Endodermal cell (in vitro differentiated cells): ENCODE results near the gene RASAL3. TPM values are rescaled to one million over a fixed set of nuclear protein-coding genes. Genes with fewer than 3 reads are reported as not detected.

Source experiments
- DNase-seq: peaks from one replicate; pipeline ENCODE4 v3.0.0-alpha.2; 2017
- H3K27ac ChIP-seq: 2 replicates; pipeline ENCODE4 v1.5.1; 2013; ENCODE audit warnings: mild to moderate bottlenecking, low read depth, low read length, moderate library complexity
- H3K27me3 ChIP-seq: 2 replicates; pipeline ENCODE4 v1.6.1; 2013; ENCODE audit warnings: mild to moderate bottlenecking, low read length, moderate library complexity; ENCODE audit not compliant: insufficient read depth, control insufficient read depth, poor library complexity, severe bottlenecking
- H3K36me3 ChIP-seq: 2 replicates; pipeline ENCODE4 v1.7.0; 2013; ENCODE audit warnings: mild to moderate bottlenecking, low read length, moderate library complexity; ENCODE audit not compliant: control insufficient read depth, insufficient read depth
- H3K4me1 ChIP-seq: one replicate; pipeline ENCODE4 v1.7.0; 2013; ENCODE audit warnings: low read length; ENCODE audit not compliant: control insufficient read depth, insufficient read depth
- H3K4me3 ChIP-seq: 2 replicates; pipeline ENCODE4 v1.5.1; 2013; ENCODE audit warnings: mild to moderate bottlenecking, low read length, moderate library complexity
- H3K9ac ChIP-seq: 2 replicates; pipeline ENCODE4 v1.6.1; 2013; ENCODE audit warnings: mild to moderate bottlenecking, low read length, moderate library complexity; ENCODE audit not compliant: poor library complexity, severe bottlenecking; ENCODE audit errors: extremely low read depth
- H3K9me3 ChIP-seq: 2 replicates; pipeline ENCODE4 v1.6.1; 2013; ENCODE audit warnings: mild to moderate bottlenecking, low read length, moderate library complexity; ENCODE audit not compliant: control insufficient read depth
- H3K27ac Mint-ChIP-seq: 2 replicates; pipeline ENCODE4 v1.8.0; 2020; ENCODE audit warnings: mixed read lengths
- H3K27me3 Mint-ChIP-seq: 2 replicates; pipeline ENCODE4 v1.8.0; 2021; ENCODE audit warnings: mild to moderate bottlenecking, mixed read lengths; ENCODE audit not compliant: insufficient read depth
- H3K36me3 Mint-ChIP-seq: 2 replicates; pipeline ENCODE4 v1.8.0; 2020; ENCODE audit warnings: low read depth, mixed read lengths
- H3K4me1 Mint-ChIP-seq: 2 replicates; pipeline ENCODE4 v1.8.0; 2020; ENCODE audit warnings: mixed read lengths
- H3K4me3 Mint-ChIP-seq: 2 replicates; pipeline ENCODE4 v1.8.0; 2020; ENCODE audit warnings: mild to moderate bottlenecking, moderate library complexity, mixed read lengths
- H3K9me3 Mint-ChIP-seq: 2 replicates; pipeline ENCODE4 v1.8.0; 2020; ENCODE audit warnings: mild to moderate bottlenecking, mixed read lengths
- CTCF ChIP-seq: fragments of 200-600 bp; sonication (generic); conservative IDR thresholded peaks from 2 replicates; pipeline ENCODE4 v1.5.0; 2021; ENCODE audit warnings: antibody characterized with exemption, mild to moderate bottlenecking
- WGBS, 2 experiments: methylation state at CpG; one replicate each; pipeline versions ENCODE4 v1.1.5 to v1.1.7; 2013; ENCODE audit warnings: missing lambda C conversion rate in 2 of 2, mixed read lengths in 1 of 2; ENCODE audit not compliant: insufficient coverage in 1 of 2, insufficient read length in 1 of 2; 5-methylcytosine and 5-hydroxymethylcytosine counted together
- total RNA-seq, 2 donors: library from RNA; stranded (reverse); fragmentation: NEBNext Ultra II Directional in 1 of 2; extraction: Animal tissue kit (Norgen Biotek cat#: 25700) in 1 of 2; gene quantifications; 2 replicates in 1 of 2; 3 replicates in 1 of 2; pipeline ENCODE4 v1.2.1, GENCODE V29; 2021

Gene RASAL3
- total RNA-seq, 2 donors from 2014 or later, result not detected

DNA sequence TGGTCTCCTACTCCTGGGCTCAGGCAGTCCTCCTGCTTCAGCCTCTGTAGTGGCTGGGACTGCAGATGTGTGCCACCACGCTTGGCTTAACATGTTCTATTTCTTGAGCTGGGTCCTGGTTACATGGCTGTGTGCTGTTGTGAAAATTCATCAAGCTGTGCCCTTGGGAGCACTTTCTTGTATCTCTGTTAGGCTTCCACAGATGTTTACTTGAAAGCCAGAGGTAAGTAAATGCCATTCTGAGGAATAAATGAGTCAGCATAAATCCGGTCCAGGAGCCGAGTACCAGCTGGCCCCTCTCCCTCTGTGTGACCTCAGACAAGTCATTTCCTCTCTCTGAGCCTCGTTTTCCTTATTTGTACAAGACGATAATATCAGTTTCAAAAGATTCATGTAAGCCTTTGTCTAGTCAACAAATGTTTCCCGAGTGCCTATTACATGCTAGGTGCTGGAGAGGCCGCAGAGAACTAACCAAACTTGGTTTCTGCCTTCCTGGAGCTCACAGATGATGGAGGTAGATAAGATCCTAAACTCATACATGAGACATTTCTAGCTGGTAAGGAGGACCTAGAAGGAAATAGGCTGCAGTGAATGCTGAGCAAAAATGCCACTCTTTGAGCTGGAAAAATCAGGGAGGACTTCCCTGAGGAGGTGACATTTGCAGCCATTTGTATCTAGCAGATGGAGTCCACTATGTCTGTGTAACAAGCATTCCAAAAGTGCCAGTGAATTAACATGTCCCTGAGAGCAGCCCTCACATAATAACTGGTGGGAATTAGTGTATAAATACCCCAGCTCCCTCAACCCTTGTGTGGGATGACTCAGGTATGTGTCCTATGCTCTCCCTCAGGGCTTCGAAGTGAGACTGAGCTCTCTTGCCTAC, 2.7 kb upstream of the RASAL3 start:
- no peak overlapping the region for H3K4me3 Mint-ChIP-seq
- Histone ChIP-seq H3K9ac (no peak overlapping the region), H3K27ac (no peak overlapping the region), H3K9me3 (peaks cover 8% of the 10 kb centered on the region), H3K36me3 (no peaks in the 10 kb centered on the region), H3K4me1 (no peaks in the 10 kb centered on the region), H3K4me3 (no peak overlapping the region), H3K27me3 (peaks cover 28% of the 10 kb centered on the region)
- H3K9me3 Mint-ChIP-seq, result peaks cover 9% of the 10 kb centered on the region
- H3K27ac Mint-ChIP-seq, result no peak overlapping the region
- DNase-seq, result no peak
- no peaks in the 10 kb centered on the region for H3K4me1 Mint-ChIP-seq
- H3K27me3 Mint-ChIP-seq, result peaks cover 78% of the 10 kb centered on the region
- WGBS, 2 experiments, result 67 to 69% methylated on average over 7 to 8 of the region's 8 CpGs
- no peak for TF ChIP-seq CTCF
- no peaks in the 10 kb centered on the region for H3K36me3 Mint-ChIP-seq

- Histone ChIP-seq H3K27me3 (peaks cover 34% of the 10 kb centered on the region), H3K36me3 (no peaks in the 10 kb centered on the region), H3K4me3 (no peak overlapping the region), H3K9me3 (no peaks in the 10 kb centered on the region), H3K27ac (no peak overlapping the region), H3K9ac (no peak overlapping the region), H3K4me1 (no peaks in the 10 kb centered on the region)
- WGBS, 2 experiments, result 83 to 87% methylated on average over 17 to 21 of the region's 25 CpGs
- no peak overlapping the region for H3K4me3 Mint-ChIP-seq
- TF ChIP-seq CTCF, result no peak
- peaks cover 80% of the 10 kb centered on the region for H3K27me3 Mint-ChIP-seq
- no peaks in the 10 kb centered on the region for H3K4me1 Mint-ChIP-seq
- peaks cover under 1% of the 10 kb centered on the region for H3K9me3 Mint-ChIP-seq
- no peak overlapping the region for H3K27ac Mint-ChIP-seq
- peak; percentile 70 for DNase-seq
- no peaks in the 10 kb centered on the region for H3K36me3 Mint-ChIP-seq
Measured at GRCh38 chr19:15463861-15464371, 428 bp downstream of the RASAL3 start.

- 74% methylated on average over 2 of the region's 2 CpGs; no CpG with 5 or more reads in 1 of the 2 experiments for WGBS, 2 experiments
- DNase-seq, result no peak
- Mint-ChIP-seq H3K9me3 (no peaks in the 10 kb centered on the region), H3K27ac (no peak overlapping the region), H3K4me3 (no peak overlapping the region), H3K36me3 (no peaks in the 10 kb centered on the region), H3K4me1 (no peaks in the 10 kb centered on the region), H3K27me3 (peaks cover 77% of the 10 kb centered on the region)
- Histone ChIP-seq H3K9ac (no peak overlapping the region), H3K27ac (no peak overlapping the region), H3K36me3 (no peaks in the 10 kb centered on the region), H3K9me3 (no peaks in the 10 kb centered on the region), H3K4me1 (no peaks in the 10 kb centered on the region), H3K27me3 (peaks cover 37% of the 10 kb centered on the region), H3K4me3 (no peak overlapping the region)
- TF ChIP-seq CTCF, result no peak
Measured at GRCh38 chr19:15461694-15462093, 2.6 kb downstream of the RASAL3 start.
